Esophagus squamous epithelium (tissue), 5 donors: ENCODE measurements around the gene GALNT2. TPM values are rescaled to one million over a fixed set of nuclear protein-coding genes. Genes with fewer than 3 reads are reported as not detected.

Experiments used
- DNase-seq: peaks from one replicate; lab custom pipeline; 2025; lab: John Stamatoyannopoulos, UW
- H3K27ac ChIP-seq, 4 donors: fragments of 200-600 bp; sonication (generic); one replicate each; pipeline ENCODE4 v1.5.1; 2016 to 2019; ENCODE audit warnings: mild to moderate bottlenecking in 1 of 4
- H3K27me3 ChIP-seq, 4 donors: fragments of 200-600 bp; sonication (generic); 1 replicate in 3 of 4; 2 replicates in 1 of 4; pipeline versions ENCODE4 v1.5.1 to v1.6.0; 2017 to 2021; ENCODE audit warnings: antibody characterized with exemption in 1 of 4
- H3K36me3 ChIP-seq, 3 donors: fragments of 200-600 bp; sonication (generic); one replicate each; pipeline ENCODE4 v1.5.1; 2016 to 2019
- H3K4me1 ChIP-seq, 3 donors: fragments of 200-600 bp; sonication (generic); one replicate each; pipeline ENCODE4 v1.5.1; 2017 to 2019
- H3K4me3 ChIP-seq, 4 donors: fragments of 200-600 bp; sonication (generic); 1 replicate in 3 of 4; 2 replicates in 1 of 4; pipeline ENCODE4 v1.5.1; 2016 to 2019; ENCODE audit warnings: mild to moderate bottlenecking in 2 of 4, moderate library complexity in 1 of 4
- H3K9me3 ChIP-seq, 3 donors: fragments of 200-600 bp; sonication (generic); one replicate each; pipeline ENCODE4 v1.5.1; 2016 to 2019
- POLR2A ChIP-seq, 4 donors: fragments of 450-650 bp; IDR thresholded peaks; one replicate each; pipeline ENCODE4 v1.6.1; 2017; ENCODE audit warnings: antibody characterized with exemption in 4 of 4, mild to moderate bottlenecking in 4 of 4, moderate library complexity in 3 of 4
- WGBS, 2 donors: methylation state at CpG; one replicate each; pipeline ENCODE4 v1.1.5; 2018; 5-methylcytosine and 5-hydroxymethylcytosine counted together
- intact Hi-C: fragments of 100-400 bp; cut with DNase I; formaldehyde crosslinking; loops from one replicate; pipeline ENCODE4 v1.15.0; 2022
- total RNA-seq, 4 donors: library from RNA; depleted of rRNA; stranded (reverse); fragments of >200 nt; gene quantifications; one replicate each; pipeline ENCODE4 v1.1.0, GENCODE V29; 2016
- TF ChIP-seq, protein P1 (sequence below), 6 experiments: fragments of 450-650 bp in 4 of 6; fragments of 200-600 bp in 2 of 6; sonication (generic) in 2 of 6; IDR thresholded peaks; one replicate each; pipeline ENCODE4 v1.5.1; 2016 to 2019; ENCODE audit warnings: antibody characterized with exemption in 6 of 6, mild to moderate bottlenecking in 4 of 6, moderate library complexity in 4 of 6
- donor health status: DM: yes; HTN: yes; CAD: no.

Gene GALNT2
- total RNA-seq, 4 donors from 2014 or later = 25.8 to 36.2 (median 31.0) TPM

DNA sequence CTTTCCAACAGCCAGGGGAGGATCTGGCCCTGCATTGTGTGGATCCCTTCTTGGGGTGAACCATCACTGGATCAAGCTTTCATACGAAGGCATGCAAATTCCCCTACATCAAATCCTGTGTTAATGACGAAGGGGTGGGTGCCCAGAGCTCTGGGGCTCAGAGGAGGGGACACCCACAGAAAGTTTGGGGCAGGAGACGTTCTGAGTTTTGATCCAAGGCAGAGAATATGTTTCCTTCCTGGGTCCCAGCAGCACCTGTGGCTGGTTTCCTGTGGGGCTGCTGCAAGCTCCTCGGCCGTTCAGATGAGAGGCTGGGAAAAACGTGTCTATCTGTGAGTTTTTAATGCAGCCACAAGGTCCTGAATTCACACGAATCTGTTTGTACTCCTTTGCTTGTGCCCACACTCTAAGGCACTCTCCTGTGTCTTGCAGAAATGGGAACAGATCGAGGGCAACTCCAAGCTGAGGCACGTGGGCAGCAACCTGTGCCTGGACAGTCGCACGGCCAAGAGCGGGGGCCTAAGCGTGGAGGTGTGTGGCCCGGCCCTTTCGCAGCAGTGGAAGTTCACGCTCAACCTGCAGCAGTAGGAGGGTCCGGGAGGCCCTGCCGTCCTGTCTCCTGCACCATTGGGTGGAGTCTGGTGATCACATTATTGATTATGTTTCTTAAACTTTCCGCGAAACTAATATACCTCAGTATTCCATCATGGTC, 212.0 kb downstream of the GALNT2 start:
- Histone ChIP-seq H3K27me3 (no peaks in the 10 kb centered on the region), H3K4me1 (peaks cover 0 to 4% (median 0%) of the 10 kb centered on the region in 3 donors), H3K36me3 (peaks cover 6 to 81% (median 12%) of the 10 kb centered on the region in 3 donors), H3K9me3 (no peaks in the 10 kb centered on the region), H3K27ac (no peak overlapping the region), H3K4me3 (no peak overlapping the region)
- intact Hi-C loops = no loop called here
- DNase-seq = no peak
- WGBS, 2 donors = 75 to 76% methylated on average over 7 to 12 of the region's 20 CpGs
- no peak for TF ChIP-seq POLR2A (IDR thresholded peaks at IDR 0.05)
- TF ChIP-seq, protein P1, sequence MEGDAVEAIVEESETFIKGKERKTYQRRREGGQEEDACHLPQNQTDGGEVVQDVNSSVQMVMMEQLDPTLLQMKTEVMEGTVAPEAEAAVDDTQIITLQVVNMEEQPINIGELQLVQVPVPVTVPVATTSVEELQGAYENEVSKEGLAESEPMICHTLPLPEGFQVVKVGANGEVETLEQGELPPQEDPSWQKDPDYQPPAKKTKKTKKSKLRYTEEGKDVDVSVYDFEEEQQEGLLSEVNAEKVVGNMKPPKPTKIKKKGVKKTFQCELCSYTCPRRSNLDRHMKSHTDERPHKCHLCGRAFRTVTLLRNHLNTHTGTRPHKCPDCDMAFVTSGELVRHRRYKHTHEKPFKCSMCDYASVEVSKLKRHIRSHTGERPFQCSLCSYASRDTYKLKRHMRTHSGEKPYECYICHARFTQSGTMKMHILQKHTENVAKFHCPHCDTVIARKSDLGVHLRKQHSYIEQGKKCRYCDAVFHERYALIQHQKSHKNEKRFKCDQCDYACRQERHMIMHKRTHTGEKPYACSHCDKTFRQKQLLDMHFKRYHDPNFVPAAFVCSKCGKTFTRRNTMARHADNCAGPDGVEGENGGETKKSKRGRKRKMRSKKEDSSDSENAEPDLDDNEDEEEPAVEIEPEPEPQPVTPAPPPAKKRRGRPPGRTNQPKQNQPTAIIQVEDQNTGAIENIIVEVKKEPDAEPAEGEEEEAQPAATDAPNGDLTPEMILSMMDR (IDR thresholded peaks at IDR 0.05) = no peak

DNA sequence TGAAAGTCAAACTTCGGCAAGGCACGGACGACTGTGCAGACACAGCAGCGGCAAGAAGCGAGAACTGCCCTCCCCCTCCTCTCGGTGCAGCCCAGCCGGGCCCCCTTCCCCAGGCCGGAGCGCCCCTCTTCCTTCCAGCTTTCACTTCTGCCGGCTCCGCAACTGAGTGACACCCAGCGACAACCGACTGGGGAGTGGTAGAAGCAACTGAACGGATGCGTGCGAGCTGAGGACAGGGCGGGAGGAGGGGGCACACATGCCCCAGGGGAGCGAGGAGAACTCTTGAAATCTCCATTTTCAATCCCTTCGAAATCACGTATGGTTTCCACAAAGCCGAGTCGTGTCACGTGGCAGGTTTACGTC, 212.5 kb downstream of the GALNT2 start:
- Histone ChIP-seq H3K4me3 (no peak overlapping the region), H3K9me3 (no peaks in the 10 kb centered on the region), H3K4me1 (no peaks in the 10 kb centered on the region), H3K27me3 (no peaks in the 10 kb centered on the region), H3K36me3 (peaks cover 6 to 76% (median 12%) of the 10 kb centered on the region in 3 donors), H3K27ac (no peak overlapping the region)
- DNase-seq = no peak
- intact Hi-C loops = no loop called here
- WGBS, 2 donors = 88 to 96% methylated on average over 13 to 22 of the region's 24 CpGs
- TF ChIP-seq, protein P1 (IDR thresholded peaks at IDR 0.05) = no peak
- no peak for TF ChIP-seq POLR2A (IDR thresholded peaks at IDR 0.05)

DNA sequence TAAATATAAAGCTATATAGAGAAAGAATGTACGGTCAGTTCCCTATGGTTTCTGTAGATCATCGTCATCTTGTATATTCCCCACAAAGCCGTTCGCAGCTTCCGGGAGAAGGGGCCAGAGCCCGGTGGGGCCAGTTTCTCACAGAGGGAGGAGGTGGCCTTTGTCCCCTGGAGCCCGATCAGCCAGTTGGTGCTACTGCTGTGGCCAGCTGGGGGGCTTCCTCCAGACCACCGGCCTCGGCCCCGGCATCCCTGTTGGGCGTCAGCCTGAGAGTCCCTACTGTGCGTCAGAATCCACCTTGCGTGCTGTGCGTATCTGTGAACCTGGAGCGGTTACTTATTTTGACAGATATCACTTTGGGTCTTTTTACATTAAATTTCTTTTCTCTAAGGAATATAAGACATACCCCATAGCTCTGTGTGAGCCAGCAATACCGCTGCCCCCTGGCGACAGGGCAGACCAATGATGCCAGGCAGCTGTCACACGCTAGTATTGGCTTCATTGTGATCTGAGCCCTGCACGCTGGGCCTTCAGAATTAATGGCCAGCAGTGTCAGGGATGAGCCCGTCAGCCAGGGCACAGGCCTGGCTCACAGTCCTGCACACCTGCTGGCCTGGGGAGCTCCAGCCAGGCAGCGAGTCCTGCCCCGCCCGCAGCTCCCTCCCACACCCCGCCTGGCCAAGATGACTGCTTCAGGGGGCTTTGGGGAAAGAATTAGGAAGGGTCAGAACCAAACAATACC, 213.2 kb downstream of the GALNT2 start:
- H3K36me3 ChIP-seq = peaks cover 6 to 69% (median 12%) of the 10 kb centered on the region in 3 donors
- H3K4me1 ChIP-seq = no peaks in the 10 kb centered on the region
- H3K4me3 ChIP-seq = no peak overlapping the region
- TF ChIP-seq POLR2A (IDR thresholded peaks at IDR 0.05) = no peak
- TF ChIP-seq, protein P1 (IDR thresholded peaks at IDR 0.05) = no peak
- DNase-seq = no peak
- H3K27me3 ChIP-seq = no peaks in the 10 kb centered on the region
- intact Hi-C loops = no loop called here
- H3K9me3 ChIP-seq = no peaks in the 10 kb centered on the region
- H3K27ac ChIP-seq = no peak overlapping the region
- WGBS, 2 donors = 91 to 97% methylated on average over 19 to 21 of the region's 24 CpGs

DNA sequence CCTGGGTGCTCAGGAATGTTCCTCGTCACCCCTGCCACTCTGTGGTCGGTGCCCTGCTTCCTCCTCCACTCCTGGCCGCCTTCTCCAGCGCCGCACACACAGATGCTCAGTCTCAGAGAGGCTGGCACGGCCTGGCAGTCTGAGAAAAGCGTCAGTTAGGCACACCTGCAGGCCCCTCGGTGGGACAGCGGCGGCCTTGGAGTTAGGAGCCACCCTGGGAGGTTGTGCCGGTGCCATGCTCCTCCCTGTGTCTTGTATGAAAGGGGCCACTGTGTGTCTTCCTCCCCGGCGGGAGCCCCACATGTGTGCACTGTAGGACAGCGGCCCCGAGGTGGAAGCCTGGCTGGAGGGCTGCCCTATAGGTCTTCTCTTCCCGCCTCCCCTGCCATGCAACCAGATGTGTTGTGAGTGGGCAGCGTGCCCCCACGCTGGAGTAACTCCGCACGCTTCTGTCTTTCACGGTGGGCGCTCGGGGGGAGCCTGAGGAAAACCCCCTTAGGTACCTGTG, 213.9 kb downstream of the GALNT2 start:
- H3K4me3 ChIP-seq = no peak overlapping the region
- H3K27ac ChIP-seq = no peak overlapping the region
- no peaks in the 10 kb centered on the region for H3K4me1 ChIP-seq
- no peaks in the 10 kb centered on the region for H3K9me3 ChIP-seq
- H3K36me3 ChIP-seq = peaks cover 6 to 62% (median 12%) of the 10 kb centered on the region in 3 donors
- WGBS, 2 donors = 80 to 96% methylated on average over 2 to 10 of the region's 23 CpGs
- TF ChIP-seq, protein P1 (IDR thresholded peaks at IDR 0.05) = no peak
- TF ChIP-seq POLR2A (IDR thresholded peaks at IDR 0.05) = no peak
- intact Hi-C loops = no loop called here
- H3K27me3 ChIP-seq = no peaks in the 10 kb centered on the region
- no peak for DNase-seq

DNA sequence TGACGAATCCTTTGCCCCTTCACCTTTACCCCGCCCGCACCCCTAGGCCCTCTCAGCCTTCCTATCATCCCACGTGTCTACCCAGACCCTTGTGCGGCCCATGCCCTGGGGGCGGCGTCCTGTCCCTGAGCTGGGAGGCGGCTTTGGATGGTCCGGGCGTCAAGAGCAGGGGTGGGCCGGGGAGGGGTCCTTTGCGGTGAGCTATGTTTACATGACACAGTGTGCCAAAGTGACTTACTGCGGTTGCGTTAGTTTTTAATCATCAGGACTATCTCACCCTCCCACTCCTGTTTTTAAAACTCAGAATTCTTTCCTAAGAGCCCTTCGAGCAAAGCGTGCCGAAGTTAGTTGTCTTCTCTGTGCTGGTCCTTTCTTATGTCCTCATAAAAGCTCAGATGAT, 214.5 kb downstream of the GALNT2 start:
- peaks cover 6 to 56% (median 12%) of the 10 kb centered on the region in 3 donors for H3K36me3 ChIP-seq
- H3K27ac ChIP-seq = no peak overlapping the region
- no peak for DNase-seq
- WGBS, 2 donors = 85 to 90% methylated on average over 14 to 17 of the region's 17 CpGs
- no peaks in the 10 kb centered on the region for H3K9me3 ChIP-seq
- no peaks in the 10 kb centered on the region for H3K4me1 ChIP-seq
- H3K4me3 ChIP-seq = no peak overlapping the region
- intact Hi-C loops = no loop called here
- TF ChIP-seq POLR2A (IDR thresholded peaks at IDR 0.05) = no peak
- TF ChIP-seq, protein P1 (IDR thresholded peaks at IDR 0.05) = no peak
- H3K27me3 ChIP-seq = no peaks in the 10 kb centered on the region
